GM21717 (cell line): ENCODE data around the gene AGRN.
"Not testable (repeated sequence)": the region's sequence is repeated elsewhere in the genome, so short reads cannot be mapped to it uniquely, and the experiment has no call there.

Experiments used
- ATAC-seq: cut with Tn5 transposase; IDR thresholded peaks from one replicate; pipeline ENCODE4 v1.9.1; 2021; ENCODE audit warnings: mild to moderate bottlenecking, moderate library complexity; ENCODE audit not compliant: unreplicated experiment

The AGRN gene

DNA sequence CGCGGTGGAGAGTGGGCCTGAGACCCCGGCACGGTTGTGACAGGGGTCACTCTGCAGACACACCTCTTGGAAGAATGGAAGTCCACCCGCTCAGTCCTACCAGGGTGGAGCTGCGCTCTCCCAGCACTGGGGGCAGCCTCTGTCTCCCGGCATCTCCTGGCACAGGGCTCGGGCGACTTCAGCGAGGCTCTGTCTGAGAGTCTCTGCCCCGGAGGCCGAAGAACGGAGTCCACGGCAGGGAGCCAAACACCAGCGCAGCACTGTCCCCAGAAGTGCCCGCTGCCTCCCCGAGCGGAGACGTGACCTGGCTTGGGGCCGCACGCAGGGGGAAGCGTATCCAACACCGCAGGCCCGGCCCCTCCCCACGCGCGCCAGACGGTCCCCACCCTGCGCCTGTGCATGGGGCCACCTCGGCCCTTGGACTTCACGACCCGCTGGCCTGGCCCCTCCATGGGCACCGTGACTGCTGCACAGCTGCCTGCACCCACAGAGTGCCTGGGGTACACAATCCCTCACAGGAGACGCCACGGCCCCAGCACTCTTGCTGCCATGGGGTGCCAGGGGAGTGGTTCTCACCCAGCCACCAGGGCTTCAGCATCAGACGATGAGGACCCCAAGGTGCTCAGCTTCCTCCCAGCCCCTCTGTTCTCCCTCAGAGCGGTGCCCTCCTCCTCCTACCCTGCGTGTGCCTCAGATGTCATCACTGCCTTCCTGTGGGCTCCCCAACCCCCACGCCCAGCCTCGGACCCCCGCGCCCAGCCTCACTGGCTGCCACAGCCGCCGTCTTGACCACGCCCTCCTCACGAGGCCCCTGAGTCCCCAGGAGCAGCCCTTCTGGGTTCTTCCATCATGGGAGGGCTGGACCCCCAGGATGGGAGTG, 69.1 kb downstream of the AGRN start:
- ATAC-seq: no peak

DNA sequence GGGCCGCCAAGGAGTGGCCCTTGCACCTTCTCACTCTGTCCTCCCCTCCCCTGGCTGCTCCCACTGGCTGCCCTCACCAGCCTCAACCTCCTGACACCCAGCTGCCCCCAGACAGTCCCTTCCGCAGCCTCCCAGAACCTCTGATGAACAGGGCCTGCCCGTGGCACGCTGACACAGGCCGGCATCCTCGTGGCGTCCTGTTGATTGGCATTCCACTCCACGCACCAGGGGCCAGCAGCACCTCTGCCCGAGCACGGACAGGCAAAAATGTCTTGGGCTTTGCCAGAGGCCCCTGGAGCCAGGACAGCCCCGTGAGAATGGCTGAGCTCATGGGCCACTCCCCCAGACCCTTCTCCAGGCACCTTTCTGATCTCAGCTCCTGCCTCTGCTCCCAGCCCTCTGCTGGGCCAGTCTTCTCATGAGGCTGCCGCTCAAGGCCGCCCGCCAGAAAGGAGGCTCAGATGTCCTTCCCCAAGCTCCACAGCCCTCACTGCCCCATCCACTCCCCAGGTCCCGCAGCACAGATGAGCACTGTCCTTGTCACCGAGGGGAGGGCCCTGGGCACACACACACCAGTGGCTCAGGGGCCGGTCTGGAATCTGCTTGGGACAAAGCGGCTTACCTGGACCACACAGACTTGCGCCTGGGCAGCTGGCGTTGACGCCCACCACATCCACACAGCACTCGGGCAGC, 70.0 kb downstream of the AGRN start:
- no peak for ATAC-seq

DNA sequence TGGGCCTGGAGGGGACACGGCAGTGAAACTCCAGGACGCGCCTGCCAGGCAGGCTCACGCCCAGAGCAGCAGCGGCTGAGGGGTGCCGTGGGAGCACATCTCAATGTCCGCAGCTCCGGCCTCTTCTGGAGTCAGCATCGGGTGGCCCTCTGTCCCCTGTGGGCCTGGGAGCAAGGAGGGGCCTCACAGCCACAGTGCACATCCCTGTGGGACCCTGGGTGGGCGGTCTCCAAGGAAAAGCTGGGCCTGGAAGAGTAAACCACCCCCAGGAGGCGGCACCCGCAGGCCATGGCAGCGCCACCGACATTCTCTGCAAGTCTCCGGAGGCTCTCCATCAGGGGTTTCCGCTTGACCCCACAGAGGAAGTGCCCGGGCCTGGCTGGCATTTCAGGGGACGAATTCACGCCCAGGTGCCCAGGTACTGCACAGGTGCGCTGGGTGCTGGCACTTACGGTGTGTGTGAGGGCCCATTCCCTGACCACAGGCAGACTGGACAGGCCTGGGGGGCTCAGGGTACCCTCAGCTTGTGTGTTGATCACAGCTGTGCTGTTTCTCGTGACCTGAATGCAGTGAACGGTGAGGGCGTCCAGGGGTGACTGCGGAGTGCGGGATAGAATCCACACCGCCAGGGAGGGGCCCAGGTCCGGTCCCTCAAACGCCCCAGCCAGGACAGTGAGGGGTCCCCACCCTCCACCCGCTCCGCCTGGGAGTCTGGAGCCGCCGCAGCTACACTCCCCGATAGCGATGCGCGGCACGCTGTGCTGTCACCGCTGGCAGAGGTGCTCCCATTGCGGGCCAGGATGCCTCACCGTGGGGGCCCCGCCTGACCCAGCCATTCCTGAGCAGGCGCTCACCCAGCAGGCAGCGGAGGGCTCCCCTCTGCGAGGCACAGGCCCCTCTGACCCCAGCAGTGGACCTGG, 70.8 kb downstream of the AGRN start:
- no peak for ATAC-seq

DNA sequence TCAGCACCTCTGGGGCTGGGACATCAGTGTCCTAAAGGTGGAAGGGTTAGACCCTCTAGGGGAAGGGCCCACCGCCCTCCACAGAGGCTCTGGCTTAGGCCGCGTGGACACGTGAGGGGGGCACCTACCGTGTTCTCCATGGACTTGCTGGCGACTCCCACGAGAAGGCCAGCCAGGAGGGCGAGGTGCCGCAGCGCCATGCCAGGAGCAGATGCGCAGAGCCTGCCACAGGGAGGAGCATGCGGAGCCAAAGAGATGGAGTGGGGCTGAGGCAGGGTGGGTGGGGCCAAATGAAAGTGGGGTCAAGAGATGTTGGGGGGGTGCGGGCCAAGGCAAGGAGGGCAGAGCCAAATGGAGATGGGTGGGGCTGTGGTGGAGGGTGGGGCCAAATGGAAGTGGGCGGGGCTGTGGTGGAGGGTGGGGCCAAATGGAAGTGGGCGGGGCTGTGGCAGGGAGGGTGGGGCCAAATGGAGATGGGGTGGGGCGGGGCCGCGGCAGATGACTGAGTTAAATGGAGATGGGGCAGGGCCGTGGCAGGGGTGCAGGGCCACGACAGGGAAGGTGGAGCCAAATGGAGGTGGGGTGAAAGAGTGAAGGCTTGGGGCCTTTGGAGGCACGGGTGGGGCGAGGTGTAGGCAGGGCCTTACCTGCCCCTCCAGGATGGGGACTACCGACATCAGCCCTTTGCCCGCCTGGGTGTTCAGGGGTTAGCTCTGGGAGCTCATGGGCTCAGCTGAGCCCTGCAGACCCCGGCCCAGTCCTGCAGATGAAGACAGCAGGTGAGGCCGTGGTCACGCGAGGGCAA, 71.6 kb downstream of the AGRN start:
- ATAC-seq: no peak

DNA sequence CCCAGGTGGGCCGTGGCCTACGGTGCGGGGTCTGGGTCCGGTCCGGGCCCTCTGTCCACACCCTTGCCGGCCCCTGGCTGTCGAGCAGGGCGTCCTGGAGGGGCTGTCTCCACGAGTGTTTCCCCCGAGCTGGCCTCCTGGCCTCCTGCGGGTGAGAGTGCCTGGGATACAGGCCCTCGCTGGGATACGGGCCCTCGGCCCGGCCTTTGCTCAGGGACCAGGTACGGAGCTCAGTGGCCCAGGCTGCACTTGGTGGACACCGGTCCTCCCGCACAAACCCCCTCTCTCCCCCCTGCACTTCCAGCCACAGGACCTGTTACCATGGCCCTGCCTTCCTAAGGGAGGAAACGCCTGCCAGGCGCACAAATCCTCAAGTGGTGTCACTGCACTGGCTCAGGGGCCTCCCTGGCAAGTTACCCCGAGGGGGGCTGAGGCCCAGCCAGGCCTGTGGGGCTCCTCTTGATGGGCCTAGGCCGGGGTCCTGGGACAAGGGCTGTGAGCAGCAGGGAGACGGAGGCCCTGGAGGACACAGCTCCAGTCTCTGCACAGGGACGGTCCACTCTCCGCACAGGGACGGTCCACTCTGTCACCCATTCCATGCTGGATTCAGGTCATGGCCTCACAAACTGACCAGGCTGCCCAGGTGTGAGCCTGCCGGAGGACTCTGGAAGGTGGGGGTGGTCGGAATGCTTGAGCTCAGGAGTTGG, 72.4 kb downstream of the AGRN start:
- ATAC-seq: no peak

DNA sequence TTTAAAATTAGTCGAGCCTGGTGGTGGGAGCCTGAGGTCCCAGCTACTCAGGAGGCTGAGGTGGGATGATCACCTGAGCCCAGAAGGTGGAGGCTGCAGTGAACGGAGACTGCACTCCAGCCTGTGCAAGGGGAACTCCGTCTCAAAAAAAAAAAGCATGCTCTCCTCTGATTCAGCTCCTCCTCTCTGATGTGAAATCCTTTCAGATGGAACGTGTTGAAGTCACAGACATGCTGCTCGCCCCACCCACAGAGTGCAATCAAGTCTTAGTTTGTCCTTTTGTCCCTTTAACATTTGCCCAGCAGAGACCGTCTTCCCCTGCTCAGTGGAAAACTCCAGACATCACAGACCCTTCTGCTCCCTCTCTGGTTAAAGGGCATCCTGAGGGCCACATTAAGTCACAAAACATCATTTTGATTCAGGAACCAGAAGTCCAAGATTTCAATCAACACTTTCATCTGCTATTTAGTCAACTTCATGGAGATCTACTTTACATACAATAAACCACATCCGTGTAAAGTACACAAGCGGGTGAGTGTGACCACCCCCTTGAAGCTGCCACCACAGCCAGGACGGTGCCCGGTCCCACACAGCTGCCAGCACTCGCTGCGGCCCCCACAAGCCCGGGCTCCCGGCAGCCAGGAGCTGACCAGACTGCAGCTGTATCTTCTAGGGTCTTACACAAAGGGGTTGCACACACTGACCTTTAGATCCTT, 73.1 kb downstream of the AGRN start:
- no peak for ATAC-seq

DNA sequence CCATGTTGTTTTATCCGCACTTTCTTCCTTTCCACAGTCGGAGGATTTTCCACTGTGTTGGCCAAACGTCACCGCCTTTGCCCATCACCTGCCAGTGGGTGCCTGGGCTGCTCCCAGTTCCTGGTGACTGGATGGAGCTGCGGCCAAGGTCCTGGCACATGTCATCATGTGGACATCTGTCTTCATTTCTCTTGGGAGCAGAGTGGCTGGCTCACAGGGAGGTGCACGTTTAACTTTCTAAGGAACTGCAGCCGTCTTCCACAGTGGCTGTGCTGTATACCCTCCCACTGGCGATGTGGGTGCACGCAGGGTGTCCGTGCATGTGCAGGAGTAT, 73.7 kb downstream of the AGRN start:
- no peak for ATAC-seq

DNA sequence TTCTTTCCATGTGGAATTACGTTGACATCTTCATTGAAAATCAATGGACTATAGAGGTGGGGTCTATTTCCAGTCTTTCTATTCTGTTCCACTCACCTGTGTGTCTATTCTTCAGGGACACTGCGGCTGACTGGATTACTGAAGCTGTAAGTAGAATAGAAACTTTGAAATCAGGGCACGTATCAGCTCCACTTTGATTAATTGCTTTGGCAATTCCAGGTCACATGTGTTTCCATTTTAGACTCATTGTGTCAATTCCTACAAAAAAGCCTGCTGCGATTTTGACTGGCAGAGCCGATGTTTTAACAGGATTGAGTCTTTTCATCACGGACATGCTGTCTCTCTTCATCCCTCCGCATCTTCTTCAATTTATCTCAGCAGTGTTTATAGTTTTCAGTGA, 75.1 kb downstream of the AGRN start:
- ATAC-seq: no peak

DNA sequence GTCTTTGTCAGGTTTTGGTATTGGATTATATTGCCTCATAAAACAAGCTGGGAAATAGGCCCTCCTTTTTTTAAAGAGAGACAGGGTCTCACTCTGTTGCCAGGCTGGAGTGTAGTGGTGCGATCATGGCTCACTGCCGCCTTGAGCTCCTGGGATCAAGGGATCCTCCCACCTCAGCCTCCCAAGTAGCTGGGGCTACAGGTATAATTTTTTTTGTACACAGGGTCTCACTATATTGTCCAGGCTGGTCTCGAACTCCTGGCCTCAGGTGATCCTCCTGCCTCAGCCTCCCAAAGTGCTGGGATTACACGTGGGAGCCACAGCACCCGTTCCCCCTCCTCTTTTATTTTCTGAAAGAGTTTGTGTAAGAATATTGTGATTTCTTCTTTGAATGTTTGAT, 76.2 kb downstream of the AGRN start:
- ATAC-seq: not testable (repeated sequence)

DNA sequence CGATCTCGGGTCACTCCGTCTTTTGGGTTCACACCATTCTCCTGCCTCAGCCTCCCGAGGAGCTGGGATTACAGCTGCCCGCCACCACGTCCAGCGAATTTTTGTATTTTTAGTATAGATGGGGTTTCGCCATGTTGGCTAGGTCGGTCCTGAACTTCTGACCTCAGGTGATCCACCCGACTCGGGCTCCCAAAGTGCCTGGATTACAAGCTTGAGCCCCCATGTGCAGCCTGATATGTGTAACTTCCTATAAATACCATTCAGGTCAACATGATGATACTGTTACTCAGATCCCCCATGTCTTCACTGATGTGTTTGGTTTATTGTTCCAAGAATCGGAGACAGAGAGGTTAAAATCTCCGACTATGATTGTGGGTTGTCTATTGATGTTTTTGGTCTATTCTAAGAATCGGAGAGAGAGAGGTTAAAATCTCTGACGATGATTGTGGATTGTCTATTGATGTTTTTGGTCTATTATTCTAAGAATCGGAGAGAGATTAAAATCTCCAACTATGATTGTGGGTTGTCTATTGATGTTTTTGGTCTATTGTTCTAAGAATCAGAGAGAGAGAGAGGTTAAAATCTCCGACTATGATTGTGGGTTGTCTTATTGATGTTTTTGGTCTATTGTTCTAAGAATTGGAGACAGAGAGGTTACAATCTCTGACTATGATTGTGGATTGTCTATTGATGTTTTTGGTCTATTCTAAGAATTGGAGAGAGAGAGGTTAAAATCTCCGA, 78.9 kb downstream of the AGRN start:
- ATAC-seq: no peak

DNA sequence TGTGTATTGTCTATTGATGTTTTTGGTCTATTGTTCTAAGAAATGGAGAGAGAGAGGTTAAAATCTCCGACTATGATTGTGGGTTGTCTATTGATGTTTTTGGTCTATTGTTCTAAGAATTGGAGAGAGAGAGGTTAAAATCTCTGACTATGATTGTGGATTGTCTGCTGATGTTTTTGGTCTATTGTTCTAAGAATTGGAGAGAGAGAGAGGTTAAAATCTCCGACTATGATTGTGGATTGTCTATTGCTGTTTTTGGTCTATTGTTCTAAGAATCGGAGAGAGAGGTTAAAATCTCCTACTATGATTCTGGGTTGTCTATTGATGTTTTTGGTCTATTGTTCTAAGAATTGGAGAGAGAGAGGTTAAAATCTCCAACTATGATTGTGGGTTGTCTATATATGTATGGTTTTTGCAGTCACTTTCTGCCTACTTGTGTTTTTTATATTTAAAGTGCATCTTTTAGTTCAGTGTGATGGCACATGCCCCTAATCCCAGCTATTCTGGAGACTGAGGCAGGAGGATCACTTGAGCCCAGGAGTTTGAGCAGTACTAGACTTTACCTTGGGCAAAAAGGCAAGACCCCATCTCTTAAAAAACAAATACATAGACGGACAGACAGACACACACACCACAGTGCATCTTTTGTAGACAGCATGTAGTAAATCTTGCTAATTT, 79.7 kb downstream of the AGRN start:
- ATAC-seq: no peak

DNA sequence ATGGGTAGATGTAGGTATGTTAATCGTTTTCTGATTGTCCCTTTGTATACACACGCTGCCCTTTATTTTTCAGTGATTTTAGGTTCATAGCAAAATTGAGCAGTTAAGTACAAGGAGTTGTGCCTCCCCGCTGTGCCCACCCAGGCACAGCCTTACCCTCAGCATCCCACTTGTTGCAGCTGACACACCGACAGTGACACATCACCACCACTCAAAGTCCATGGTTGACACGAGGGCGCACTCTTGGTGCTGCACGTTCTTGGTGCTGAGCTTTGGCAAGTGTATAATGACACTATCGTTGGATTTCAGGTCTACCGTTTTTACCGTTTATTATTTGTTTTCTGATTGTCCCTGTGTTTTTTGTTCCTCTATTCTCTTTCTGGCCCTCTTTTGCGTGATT, 80.4 kb downstream of the AGRN start:
- no peak for ATAC-seq

DNA sequence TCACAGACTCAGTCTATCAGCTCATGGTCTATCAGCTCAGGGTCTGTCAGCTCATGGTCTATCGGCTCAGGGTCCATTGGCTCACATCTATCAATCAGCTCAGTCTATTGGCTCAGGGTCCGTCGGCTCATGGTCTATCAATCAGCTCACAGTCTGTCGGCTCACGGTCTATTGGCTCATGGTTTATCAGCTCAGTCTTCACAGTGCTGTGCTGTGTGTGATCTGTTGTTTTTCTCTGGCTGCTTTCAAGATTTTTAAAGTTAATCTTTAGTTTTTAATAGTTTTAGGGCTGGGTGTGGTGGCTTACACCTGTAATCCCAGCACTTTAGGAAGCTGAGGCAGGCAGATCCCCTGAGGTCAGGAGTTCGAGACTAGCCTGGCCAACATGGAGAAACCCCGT, 81.6 kb downstream of the AGRN start:
- ATAC-seq: no peak

DNA sequence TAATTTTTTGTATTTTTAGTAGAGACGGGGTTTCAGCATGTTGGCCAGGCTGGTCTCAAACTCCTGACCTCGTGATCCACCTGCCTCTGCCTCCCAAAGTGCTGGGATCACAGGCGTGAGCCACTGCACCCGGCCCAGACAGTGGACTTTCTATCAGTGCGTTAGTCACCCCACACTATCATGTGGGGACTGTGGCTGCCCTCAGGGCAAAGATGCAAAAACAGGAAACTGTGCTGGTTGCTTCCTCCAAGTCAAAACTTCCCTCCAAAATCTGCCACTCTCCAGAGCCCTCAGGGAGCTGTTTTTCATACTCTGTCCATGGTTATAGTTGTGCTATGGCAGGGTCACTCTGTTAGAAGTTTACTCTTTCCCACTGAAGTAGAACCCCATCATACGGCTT, 84.2 kb downstream of the AGRN start:
- ATAC-seq: not testable (repeated sequence)
